IMR-90 (cell line): ENCODE data around the gene ASTN2. TPM values are rescaled to one million over a fixed set of nuclear protein-coding genes. Genes with fewer than 3 reads are reported as not detected.

Experiments
- ATAC-seq: fragments of 200-7000 bp; cut with Tn5 transposase; 2 replicates; pipeline ENCODE4 v1.9.1; 2020; ENCODE audit warnings: low read depth, mild to moderate bottlenecking, moderate library complexity
- BruUV-seq: library from RNA; stranded (reverse); fragments of 400-500 nt; replicated peaks from 2 replicates; lab custom pipeline; 2021; lab: Mats Ljungman, UMichigan
- CTCF ChIA-PET: fragments of 300-600 bp; formaldehyde crosslinking; extraction: SDS; loops from one replicate; lab custom pipeline; 2021; ENCODE audit warnings: antibody characterized with exemption; lab: Yijun Ruan, JAX
- POLR2A ChIA-PET: fragments of 300-600 bp; sonication (Branson Sonifier 250); formaldehyde crosslinking; loops from one replicate; lab custom pipeline; 2022; ENCODE audit warnings: antibody characterized with exemption; ENCODE audit not compliant: unreplicated experiment; lab: Charles Lee
- DNase-seq: peaks from one replicate; pipeline ENCODE4 v3.0.0; 2013
- H2AFZ ChIP-seq: replicated peaks from 2 replicates; pipeline ENCODE3; 2013; ENCODE audit warnings: low read length, mild to moderate bottlenecking; ENCODE audit not compliant: poor library complexity
- H2AK5ac ChIP-seq: 2 replicates; pipeline ENCODE4 v1.6.1; 2013; ENCODE audit warnings: low read depth, low read length, inconsistent platforms
- H2AK9ac ChIP-seq: replicated peaks from 2 replicates; pipeline ENCODE3; 2013; ENCODE audit warnings: mild to moderate bottlenecking, low read depth, low read length, moderate library complexity; ENCODE audit not compliant: poor library complexity
- H2BK120ac ChIP-seq: 2 replicates; pipeline ENCODE4 v1.6.1; 2013; ENCODE audit warnings: low read depth, low read length, inconsistent platforms
- H2BK15ac ChIP-seq: 3 replicates; pipeline ENCODE4 v1.6.1; 2013; ENCODE audit warnings: low read depth, low read length, inconsistent platforms
- H2BK20ac ChIP-seq: 2 replicates; pipeline ENCODE4 v1.6.1; 2013; ENCODE audit warnings: low read depth, mild to moderate bottlenecking, inconsistent platforms, low read length, moderate library complexity
- H2BK5ac ChIP-seq: 2 replicates; pipeline ENCODE4 v1.6.1; 2013; ENCODE audit warnings: mild to moderate bottlenecking, low read depth, low read length, inconsistent platforms; ENCODE audit not compliant: poor library complexity, severe bottlenecking
- H3K14ac ChIP-seq: replicated peaks from 2 replicates; pipeline ENCODE4 v1.6.1; 2013; ENCODE audit warnings: low read depth, low read length, inconsistent platforms
- H3K18ac ChIP-seq: 2 replicates; pipeline ENCODE4 v1.6.1; 2013; ENCODE audit warnings: low read depth, low read length, control low read depth
- H3K23ac ChIP-seq: 2 replicates; pipeline ENCODE4 v1.6.1; 2013; ENCODE audit warnings: low read depth, low read length, inconsistent platforms
- H3K27ac ChIP-seq: 2 replicates; pipeline ENCODE4 v1.5.1; 2013; ENCODE audit warnings: mild to moderate bottlenecking, control low read depth, low read length; ENCODE audit not compliant: insufficient read depth
- H3K27me3 ChIP-seq: 2 replicates; pipeline ENCODE4 v1.6.1; 2013; ENCODE audit warnings: low read length; ENCODE audit not compliant: control insufficient read depth, insufficient read depth
- H3K36me3 ChIP-seq: 2 replicates; pipeline ENCODE4 v1.6.1; 2013; ENCODE audit warnings: low read length, mixed read lengths; ENCODE audit not compliant: control insufficient read depth, insufficient read depth
- H3K4ac ChIP-seq: 2 replicates; pipeline ENCODE4 v1.6.1; 2013; ENCODE audit warnings: low read depth, low read length, inconsistent platforms
- H3K4me1 ChIP-seq: 2 replicates; pipeline ENCODE4 v1.6.1; 2013; ENCODE audit warnings: low read length, mixed read lengths; ENCODE audit not compliant: control insufficient read depth, insufficient read depth
- H3K4me2 ChIP-seq: 2 replicates; pipeline ENCODE4 v1.6.1; 2013; ENCODE audit warnings: low read depth, mild to moderate bottlenecking, control low read depth, low read length, moderate library complexity
- H3K4me3 ChIP-seq: 2 replicates; pipeline ENCODE4 v1.5.1; 2013; ENCODE audit warnings: low read depth, mild to moderate bottlenecking, control low read depth, low read length, moderate library complexity; ENCODE audit not compliant: insufficient read depth
- H3K56ac ChIP-seq: 2 replicates; pipeline ENCODE4 v1.6.1; 2013; ENCODE audit warnings: low read length, inconsistent platforms; ENCODE audit not compliant: insufficient read depth; ENCODE audit errors: extremely low read depth
- H3K79me1 ChIP-seq, 2 experiments: 2 replicates each; pipeline ENCODE4 v1.6.1; 2013; ENCODE audit warnings: low read length in 2 of 2, inconsistent platforms in 1 of 2, low read depth in 1 of 2
- H3K9ac ChIP-seq: 2 replicates; pipeline ENCODE4 v1.6.1; 2013; ENCODE audit warnings: low read depth, low read length, control low read depth
- H3K9me1 ChIP-seq: 2 replicates; pipeline ENCODE4 v1.6.1; 2013; ENCODE audit warnings: low read length, inconsistent platforms; ENCODE audit not compliant: insufficient read depth
- H3K9me3 ChIP-seq: 2 replicates; pipeline ENCODE4 v1.6.1; 2013; ENCODE audit warnings: low read length; ENCODE audit not compliant: control insufficient read depth, insufficient read depth
- H4K20me1 ChIP-seq: 2 replicates; pipeline ENCODE4 v1.6.1; 2013; ENCODE audit warnings: low read length, inconsistent platforms; ENCODE audit not compliant: insufficient read depth
- H4K5ac ChIP-seq: 2 replicates; pipeline ENCODE4 v1.6.1; 2013; ENCODE audit warnings: mild to moderate bottlenecking, low read depth, low read length, control low read depth
- H4K8ac ChIP-seq, 2 experiments: 2 replicates each; pipeline ENCODE4 v1.6.1; 2013; ENCODE audit warnings: low read depth in 2 of 2, low read length in 2 of 2, control low read depth in 1 of 2, inconsistent platforms in 1 of 2
- H4K91ac ChIP-seq: 2 replicates; pipeline ENCODE4 v1.6.1; 2013; ENCODE audit warnings: low read depth, low read length, inconsistent platforms; ENCODE audit not compliant: insufficient read depth
- CHD1 ChIP-seq: IDR thresholded peaks from 2 replicates; pipeline ENCODE4 v1.6.1; 2012; ENCODE audit warnings: low read depth, low read length, improper control_type of control experiment
- MAZ ChIP-seq: IDR thresholded peaks from 2 replicates; pipeline ENCODE4 v1.6.1; 2012; ENCODE audit warnings: low read depth, mild to moderate bottlenecking, low read length, improper control_type of control experiment, moderate library complexity, borderline replicate concordance
- RCOR1 ChIP-seq: IDR thresholded peaks from 2 replicates; pipeline ENCODE4 v1.6.1; 2012; ENCODE audit warnings: mild to moderate bottlenecking, low read length, improper control_type of control experiment; ENCODE audit not compliant: insufficient replicate concordance
- RFX5 ChIP-seq: IDR thresholded peaks from 2 replicates; pipeline ENCODE4 v1.8.0; 2012; ENCODE audit warnings: low read depth, mild to moderate bottlenecking, low read length, moderate library complexity
- USF2 ChIP-seq: fragments of 150-350 bp; IDR thresholded peaks from 2 replicates; pipeline ENCODE4 v1.6.1; 2017; ENCODE audit warnings: mild to moderate bottlenecking, antibody characterized with exemption, low read length, low read depth
- WGBS, 2 experiments: methylation state at CpG; one replicate each; pipeline versions ENCODE4 v1.1.5 to v1.1.7; 2013; ENCODE audit warnings: missing lambda C conversion rate in 2 of 2; ENCODE audit not compliant: insufficient read length in 1 of 2; ENCODE audit errors: extremely low coverage in 2 of 2; 5-methylcytosine and 5-hydroxymethylcytosine counted together
- dilution Hi-C: fragments of 300-500 bp; cut with HindIII; formaldehyde crosslinking; loops from one replicate; pipeline ENCODE4 v1.14.3; 2018; ENCODE audit warnings: low sequenced_read_pairs; ENCODE audit not compliant: unreplicated experiment
- in situ Hi-C: fragments of 300-500 bp; cut with MboI; formaldehyde crosslinking; loops from 3 replicates; pipeline ENCODE4 v1.14.3; 2019; ENCODE audit warnings: low sequenced_read_pairs, inconsistent platforms, mixed read lengths
- intact Hi-C: fragments of 100-400 bp; cut with micrococcal nuclease; formaldehyde crosslinking; loops from 2 replicates; pipeline ENCODE4 v1.10.0; 2022
- polyA plus RNA-seq, 3 experiments: library from polyadenylated mRNA; depleted of rRNA; stranded (reverse); fragments of >200 nt; gene quantifications; 2 replicates each; pipeline ENCODE4 v1.2.3, GENCODE V29; 2012; ENCODE audit warnings: low replicate concordance in 1 of 3
- total RNA-seq: library from RNA; depleted of rRNA; stranded (reverse); fragments of >200 nt; gene quantifications from 2 replicates; pipeline ENCODE4 v1.2.3, GENCODE V29; 2012
- TF ChIP-seq, protein P1 (sequence below): fragments of 150-350 bp; IDR thresholded peaks from 2 replicates; pipeline ENCODE4 v1.6.1; 2016; ENCODE audit warnings: low read depth, mild to moderate bottlenecking, low read length, moderate library complexity, borderline replicate concordance
- TF ChIP-seq, protein P2 (sequence below): conservative IDR thresholded peaks from 2 replicates; pipeline ENCODE4 v1.5.1; 2012; ENCODE audit warnings: mild to moderate bottlenecking, low read depth, low read length, improper control_type of control experiment

The ASTN2 gene
- total and polyA plus RNA-seq, 2 of the 4 experiments (the other 2 are of a cell fraction), result 3.8 to 6.8 TPM

GRCh38 chr9:117250610-117251215, 164.1 kb downstream of the ASTN2 start:
- Histone ChIP-seq H3K9me3 (peaks cover 2% of the 10 kb centered on the region; the same call in 1 of the 2 replicates), H2AFZ (no peak overlapping the region), H3K4me2 (no peak overlapping the region), H2BK120ac (no peak overlapping the region), H2AK9ac (no peak overlapping the region), H3K4ac (no peak overlapping the region), H3K27me3 (no peaks in the 10 kb centered on the region), H3K9ac (no peak overlapping the region), H3K23ac (no peak overlapping the region), H3K4me3 (no peak overlapping the region), H3K9me1 (no peaks in the 10 kb centered on the region), H4K8ac (no peak overlapping the region), H3K36me3 (no peaks in the 10 kb centered on the region), H3K14ac (no peak overlapping the region), H3K4me1 (no peaks in the 10 kb centered on the region), H2AK5ac (no peak overlapping the region), H3K27ac (no peak overlapping the region), H2BK15ac (no peak overlapping the region), H2BK5ac (no peak overlapping the region), H3K56ac (no peak overlapping the region), H3K79me1 (no peaks in the 10 kb centered on the region), H4K91ac (no peak overlapping the region), H4K5ac (no peak overlapping the region), H3K18ac (no peak overlapping the region), H4K20me1 (no peaks in the 10 kb centered on the region), H2BK20ac (no peak overlapping the region)
- dilution Hi-C loops (no loop called here), in situ Hi-C loops (no loop called here), intact Hi-C loops (no loop called here)
- no TSS peak for BruUV-seq
- DNase-seq (no peak), ATAC-seq (no peak)
- POLR2A ChIA-PET, result no interaction called here
- CTCF ChIA-PET, result no interaction called here
- TF ChIP-seq, protein P1, sequence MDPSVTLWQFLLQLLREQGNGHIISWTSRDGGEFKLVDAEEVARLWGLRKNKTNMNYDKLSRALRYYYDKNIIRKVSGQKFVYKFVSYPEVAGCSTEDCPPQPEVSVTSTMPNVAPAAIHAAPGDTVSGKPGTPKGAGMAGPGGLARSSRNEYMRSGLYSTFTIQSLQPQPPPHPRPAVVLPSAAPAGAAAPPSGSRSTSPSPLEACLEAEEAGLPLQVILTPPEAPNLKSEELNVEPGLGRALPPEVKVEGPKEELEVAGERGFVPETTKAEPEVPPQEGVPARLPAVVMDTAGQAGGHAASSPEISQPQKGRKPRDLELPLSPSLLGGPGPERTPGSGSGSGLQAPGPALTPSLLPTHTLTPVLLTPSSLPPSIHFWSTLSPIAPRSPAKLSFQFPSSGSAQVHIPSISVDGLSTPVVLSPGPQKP, result no peak
- TF ChIP-seq RFX5 (no peak), MAZ (no peak), RCOR1 (no peak), USF2 (no peak), CHD1 (no peak)
- TF ChIP-seq, protein P2, sequence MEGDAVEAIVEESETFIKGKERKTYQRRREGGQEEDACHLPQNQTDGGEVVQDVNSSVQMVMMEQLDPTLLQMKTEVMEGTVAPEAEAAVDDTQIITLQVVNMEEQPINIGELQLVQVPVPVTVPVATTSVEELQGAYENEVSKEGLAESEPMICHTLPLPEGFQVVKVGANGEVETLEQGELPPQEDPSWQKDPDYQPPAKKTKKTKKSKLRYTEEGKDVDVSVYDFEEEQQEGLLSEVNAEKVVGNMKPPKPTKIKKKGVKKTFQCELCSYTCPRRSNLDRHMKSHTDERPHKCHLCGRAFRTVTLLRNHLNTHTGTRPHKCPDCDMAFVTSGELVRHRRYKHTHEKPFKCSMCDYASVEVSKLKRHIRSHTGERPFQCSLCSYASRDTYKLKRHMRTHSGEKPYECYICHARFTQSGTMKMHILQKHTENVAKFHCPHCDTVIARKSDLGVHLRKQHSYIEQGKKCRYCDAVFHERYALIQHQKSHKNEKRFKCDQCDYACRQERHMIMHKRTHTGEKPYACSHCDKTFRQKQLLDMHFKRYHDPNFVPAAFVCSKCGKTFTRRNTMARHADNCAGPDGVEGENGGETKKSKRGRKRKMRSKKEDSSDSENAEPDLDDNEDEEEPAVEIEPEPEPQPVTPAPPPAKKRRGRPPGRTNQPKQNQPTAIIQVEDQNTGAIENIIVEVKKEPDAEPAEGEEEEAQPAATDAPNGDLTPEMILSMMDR, result no peak
- WGBS, 2 experiments, result 0% methylated on average over 1 of the region's 3 CpGs; no CpG with 5 or more reads in 1 of the 2 experiments
